GM18951 (cell line): ENCODE results near the gene HSPA5.
A peak's percentile ranks its signal among the peaks of the same experiment; 100 is the strongest.

Experiments used
- POLR2A ChIP-seq: IDR thresholded peaks from 4 replicates; pipeline ENCODE4 v1.6.1; 2011; ENCODE audit warnings: mild to moderate bottlenecking; ENCODE audit not compliant: insufficient read length, insufficient read depth; ENCODE audit errors: extremely low read depth
- in situ Hi-C: fragments of 300-500 bp; cut with MboI; formaldehyde crosslinking; loops from one replicate; pipeline ENCODE4 v1.12.0; 2022; ENCODE audit warnings: low sequenced_read_pairs, mixed read lengths, inconsistent platforms; ENCODE audit not compliant: unreplicated experiment

Gene HSPA5

GRCh38 chr9:125190361-125190801, 50.8 kb downstream of the HSPA5 start:
- in situ Hi-C loops: no loop called here
- TF ChIP-seq POLR2A: no peak

GRCh38 chr9:125189361-125190289, 51.5 kb downstream of the HSPA5 start, which contains the start of gene PPP6C:
Gene PPP6C (minus strand): TSS chr9:125189803. CDS start chr9:125189718, 85 bp downstream.
- in situ Hi-C loops: no loop called here

GRCh38 chr9:125189011-125189360, 52.2 kb downstream of the HSPA5 start:
- in situ Hi-C loops: no loop called here
- TF ChIP-seq POLR2A: no peak

More at GRCh38 chr9:125189361-125190289, 51.5 kb downstream of the HSPA5 start, which contains the start of gene PPP6C:
- TF ChIP-seq POLR2A: peak; percentile 89
